Measurements from ENCODE around the gene TTC36. TPM values are rescaled to one million over a fixed set of nuclear protein-coding genes. Genes with fewer than 3 reads are reported as not detected.

The TTC36 gene
- total RNA-seq, 2 donors from 2014 or later, result 0.42 to 0.46 TPM

DNA sequence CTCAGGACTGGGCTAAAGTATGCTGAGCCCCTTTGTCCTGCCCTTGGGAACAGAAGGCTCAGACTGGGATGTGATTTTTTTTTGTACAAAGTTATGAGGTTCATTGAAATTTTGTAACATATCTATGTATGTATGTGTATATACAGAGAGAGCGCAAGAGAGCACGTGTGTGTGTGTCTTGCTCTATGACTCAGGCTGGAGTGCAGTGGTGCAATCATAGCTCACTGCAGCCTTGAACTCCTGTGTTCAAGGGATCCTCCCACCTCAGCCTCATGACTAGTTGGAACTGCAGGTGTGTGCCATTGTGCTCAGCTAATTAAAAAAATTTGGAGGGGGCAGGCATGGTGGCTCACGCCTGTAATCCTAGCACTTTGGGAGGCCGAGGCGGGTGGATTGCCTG lies 9.5 kb downstream of the TTC36 start:
- H3K4me1 ChIP-seq (ENCODE audit: control insufficient read depth, insufficient read depth, low read length), result peaks cover 2% of the 10 kb centered on the region
- 78 to 97% methylated on average over 5 of the region's 5 CpGs for WGBS, 2 experiments (ENCODE audit: insufficient coverage in 1 of 2, insufficient read length in 1 of 2)
- H3K27ac Mint-ChIP-seq, result no peak overlapping the region
- H3K36me3 ChIP-seq (ENCODE audit: control insufficient read depth, insufficient read depth, low read length), result no peaks in the 10 kb centered on the region
- DNase-seq, result no peak
- no peak overlapping the region for H3K4me3 Mint-ChIP-seq
- H3K27me3 Mint-ChIP-seq (ENCODE audit: insufficient read depth), result no peaks in the 10 kb centered on the region
- no peaks in the 10 kb centered on the region for H3K27me3 ChIP-seq (ENCODE audit: control insufficient read depth, insufficient read depth, low read length, poor library complexity, severe bottlenecking)
- TF ChIP-seq, protein P1, sequence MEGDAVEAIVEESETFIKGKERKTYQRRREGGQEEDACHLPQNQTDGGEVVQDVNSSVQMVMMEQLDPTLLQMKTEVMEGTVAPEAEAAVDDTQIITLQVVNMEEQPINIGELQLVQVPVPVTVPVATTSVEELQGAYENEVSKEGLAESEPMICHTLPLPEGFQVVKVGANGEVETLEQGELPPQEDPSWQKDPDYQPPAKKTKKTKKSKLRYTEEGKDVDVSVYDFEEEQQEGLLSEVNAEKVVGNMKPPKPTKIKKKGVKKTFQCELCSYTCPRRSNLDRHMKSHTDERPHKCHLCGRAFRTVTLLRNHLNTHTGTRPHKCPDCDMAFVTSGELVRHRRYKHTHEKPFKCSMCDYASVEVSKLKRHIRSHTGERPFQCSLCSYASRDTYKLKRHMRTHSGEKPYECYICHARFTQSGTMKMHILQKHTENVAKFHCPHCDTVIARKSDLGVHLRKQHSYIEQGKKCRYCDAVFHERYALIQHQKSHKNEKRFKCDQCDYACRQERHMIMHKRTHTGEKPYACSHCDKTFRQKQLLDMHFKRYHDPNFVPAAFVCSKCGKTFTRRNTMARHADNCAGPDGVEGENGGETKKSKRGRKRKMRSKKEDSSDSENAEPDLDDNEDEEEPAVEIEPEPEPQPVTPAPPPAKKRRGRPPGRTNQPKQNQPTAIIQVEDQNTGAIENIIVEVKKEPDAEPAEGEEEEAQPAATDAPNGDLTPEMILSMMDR (conservative IDR thresholded peaks at IDR 0.05), result no peak
- peaks cover 26% of the 10 kb centered on the region for H3K36me3 Mint-ChIP-seq (ENCODE audit: low read depth)
- peaks cover 15% of the 10 kb centered on the region for H3K4me1 Mint-ChIP-seq
- H3K27ac ChIP-seq (ENCODE audit: low read depth, low read length), result no peak overlapping the region
- H3K9me3 ChIP-seq (ENCODE audit: control insufficient read depth, low read length), result no peaks in the 10 kb centered on the region
- H3K9ac ChIP-seq (ENCODE audit: extremely low read depth, low read length, poor library complexity, severe bottlenecking), result no peak overlapping the region
- no peak overlapping the region for H3K4me3 ChIP-seq (ENCODE audit: low read length)
- H3K9me3 Mint-ChIP-seq, result no peaks in the 10 kb centered on the region

- no peak overlapping the region for H3K4me3 Mint-ChIP-seq
- DNase-seq, result no peak
- no peaks in the 10 kb centered on the region for H3K4me1 ChIP-seq (ENCODE audit: control insufficient read depth, insufficient read depth, low read length)
- H3K9ac ChIP-seq (ENCODE audit: extremely low read depth, low read length, poor library complexity, severe bottlenecking), result no peak overlapping the region
- H3K9me3 ChIP-seq (ENCODE audit: control insufficient read depth, low read length), result no peaks in the 10 kb centered on the region
- no peaks in the 10 kb centered on the region for H3K27me3 Mint-ChIP-seq (ENCODE audit: insufficient read depth)
- H3K9me3 Mint-ChIP-seq, result no peaks in the 10 kb centered on the region
- no peaks in the 10 kb centered on the region for H3K27me3 ChIP-seq (ENCODE audit: control insufficient read depth, insufficient read depth, low read length, poor library complexity, severe bottlenecking)
- H3K4me1 Mint-ChIP-seq, result peaks cover 8% of the 10 kb centered on the region
- no peak overlapping the region for H3K27ac ChIP-seq (ENCODE audit: low read depth, low read length)
- H3K36me3 Mint-ChIP-seq (ENCODE audit: low read depth), result peaks cover 30% of the 10 kb centered on the region
- no peaks in the 10 kb centered on the region for H3K36me3 ChIP-seq (ENCODE audit: control insufficient read depth, insufficient read depth, low read length)
- 98 to 100% methylated on average over 5 to 6 of the region's 6 CpGs for WGBS, 2 experiments (ENCODE audit: insufficient coverage in 1 of 2, insufficient read length in 1 of 2)
- no peak overlapping the region for H3K27ac Mint-ChIP-seq
- H3K4me3 ChIP-seq (ENCODE audit: low read length), result no peak overlapping the region
- TF ChIP-seq, protein P1 (conservative IDR thresholded peaks at IDR 0.05), result no peak
Measured at GRCh38 chr11:118537409-118537980, 10.2 kb downstream of the TTC36 start.

- no peaks in the 10 kb centered on the region for H3K27me3 ChIP-seq (ENCODE audit: control insufficient read depth, insufficient read depth, low read length, poor library complexity, severe bottlenecking)
- Mint-ChIP-seq H3K9me3 (no peaks in the 10 kb centered on the region), H3K27ac (no peak overlapping the region), H3K27me3 (ENCODE audit: insufficient read depth) (no peaks in the 10 kb centered on the region), H3K4me1 (peaks cover 10% of the 10 kb centered on the region), H3K36me3 (ENCODE audit: low read depth) (peaks cover 26% of the 10 kb centered on the region), H3K4me3 (no peak overlapping the region)
- no peak overlapping the region for H3K9ac ChIP-seq (ENCODE audit: extremely low read depth, low read length, poor library complexity, severe bottlenecking)
- TF ChIP-seq, protein P1 (conservative IDR thresholded peaks at IDR 0.05), result no peak
- H3K36me3 ChIP-seq (ENCODE audit: control insufficient read depth, insufficient read depth, low read length), result no peaks in the 10 kb centered on the region
- H3K4me3 ChIP-seq (ENCODE audit: low read length), result no peak overlapping the region
- H3K4me1 ChIP-seq (ENCODE audit: control insufficient read depth, insufficient read depth, low read length), result peaks cover 4% of the 10 kb centered on the region
- H3K27ac ChIP-seq (ENCODE audit: low read depth, low read length), result no peak overlapping the region
- no peak for DNase-seq
- 91 to 92% methylated on average over 7 to 8 of the region's 8 CpGs for WGBS, 2 experiments (ENCODE audit: insufficient coverage in 1 of 2, insufficient read length in 1 of 2)
- no peaks in the 10 kb centered on the region for H3K9me3 ChIP-seq (ENCODE audit: control insufficient read depth, low read length)
Measured at GRCh38 chr11:118544010-118544646, 16.9 kb downstream of the TTC36 start.
